ENCODE results near the gene SIPA1L3.
"Not testable (repeated sequence)": the region's sequence is repeated elsewhere in the genome, so short reads cannot be mapped to it uniquely, and the experiment has no call there.

Gene SIPA1L3

GRCh38 chr19:37906869-37907734, at the start of gene SIPA1L3:
Gene SIPA1L3 (plus strand): TSS chr19:37907208. CDS start chr19:38081566, 174,358 bp downstream.
- peak; percentile 95 for DNase-seq

- no peak for DNase-seq
Observed at GRCh38 chr19:37864501-37864900, 42.5 kb upstream of the SIPA1L3 start.

- not testable (repeated sequence) for DNase-seq
Observed at GRCh38 chr19:37865930-37866329, 41.1 kb upstream of the SIPA1L3 start.

- DNase-seq, result no peak
Observed at GRCh38 chr19:37867831-37868230, 39.2 kb upstream of the SIPA1L3 start.

GRCh38 chr19:37869766-37870340, 37.2 kb upstream of the SIPA1L3 start:
- DNase-seq, result no peak

GRCh38 chr19:37872383-37872782, 34.6 kb upstream of the SIPA1L3 start:
- no peak for DNase-seq

- no peak for DNase-seq
Observed at GRCh38 chr19:37874784-37875183, 32.2 kb upstream of the SIPA1L3 start.

- no peak for DNase-seq
Observed at GRCh38 chr19:37876032-37876431, 31.0 kb upstream of the SIPA1L3 start.

- DNase-seq, result no peak
Observed at GRCh38 chr19:37877147-37877546, 29.9 kb upstream of the SIPA1L3 start.

GRCh38 chr19:37885392-37885791, 21.6 kb upstream of the SIPA1L3 start:
- no peak for DNase-seq

- no peak for DNase-seq
Observed at GRCh38 chr19:37886571-37886970, 20.4 kb upstream of the SIPA1L3 start.

GRCh38 chr19:37893845-37894575, 13.0 kb upstream of the SIPA1L3 start:
- no peak for DNase-seq

GRCh38 chr19:37896180-37896579, 10.8 kb upstream of the SIPA1L3 start:
- DNase-seq, result no peak

GRCh38 chr19:37899453-37899852, 7.6 kb upstream of the SIPA1L3 start:
- no peak for DNase-seq

- DNase-seq, result no peak
Observed at GRCh38 chr19:37899966-37900365, 7.0 kb upstream of the SIPA1L3 start.

- peak; percentile 63 for DNase-seq
Observed at GRCh38 chr19:37902668-37903067, 4.3 kb upstream of the SIPA1L3 start.

GRCh38 chr19:37903096-37903495, 3.9 kb upstream of the SIPA1L3 start:
- no peak for DNase-seq

- no peak for DNase-seq
Observed at GRCh38 chr19:37905946-37906868, 801 bp upstream of the SIPA1L3 start, which contains the start of gene WDR87. Gene WDR87 (minus strand): TSS chr19:37906594. CDS start chr19:37898239, 8,355 bp downstream.

GRCh38 chr19:37907735-37908455, 887 bp downstream of the SIPA1L3 start:
- no peak for DNase-seq

GRCh38 chr19:37909661-37910199, 2.7 kb downstream of the SIPA1L3 start:
- DNase-seq, result no peak

GRCh38 chr19:37914908-37915307, 7.9 kb downstream of the SIPA1L3 start:
- no peak for DNase-seq

Data from fibroblast of skin of right biceps (primary cell).